IPS DF 6.9 (cell line): Measurements from ENCODE around the gene MCIDAS.

ENCODE experiments used
- DNase-seq: peaks from one replicate; pipeline ENCODE4 v3.0.0-alpha.2; 2013; ENCODE audit warnings: low read depth, low spot score
- H3K27ac ChIP-seq: one replicate; pipeline ENCODE4 v1.5.1; 2013; ENCODE audit warnings: low read length, control low read depth
- H3K27me3 ChIP-seq: 2 replicates; pipeline ENCODE4 v1.6.1; 2013; ENCODE audit warnings: mild to moderate bottlenecking, low read length; ENCODE audit not compliant: control insufficient read depth, insufficient read depth
- H3K36me3 ChIP-seq: 2 replicates; pipeline ENCODE4 v1.6.1; 2013; ENCODE audit warnings: low read length; ENCODE audit not compliant: control insufficient read depth, insufficient read depth
- H3K4me1 ChIP-seq: 2 replicates; pipeline ENCODE4 v1.6.1; 2013; ENCODE audit warnings: low read length; ENCODE audit not compliant: control insufficient read depth, insufficient read depth
- H3K4me3 ChIP-seq: 2 replicates; pipeline ENCODE4 v1.5.1; 2013; ENCODE audit warnings: mild to moderate bottlenecking, low read length
- H3K9me3 ChIP-seq: 2 replicates; pipeline ENCODE4 v1.6.1; 2013; ENCODE audit warnings: low read length, inconsistent platforms; ENCODE audit not compliant: control insufficient read depth, insufficient read depth
- WGBS: extraction: QIAGEN DNeasy Blood & Tissue Kit; methylation state at CpG from one replicate; pipeline ENCODE4 v1.1.7; 2013; ENCODE audit warnings: mixed read lengths, missing lambda C conversion rate; ENCODE audit not compliant: insufficient read length, insufficient coverage; 5-methylcytosine and 5-hydroxymethylcytosine counted together

Gene MCIDAS

GRCh38 chr5:55187370-55187769 lies 39.7 kb downstream of the MCIDAS start:
- no peaks in the 10 kb centered on the region for H3K4me1 ChIP-seq
- H3K36me3 ChIP-seq: no peaks in the 10 kb centered on the region
- H3K9me3 ChIP-seq: no peaks in the 10 kb centered on the region
- no peak overlapping the region for H3K27ac ChIP-seq
- no peaks in the 10 kb centered on the region; the same call in 1 of the 2 replicates for H3K27me3 ChIP-seq
- no peak overlapping the region for H3K4me3 ChIP-seq
- no peak for DNase-seq
- WGBS: no CpG with 5 or more reads among the region's 4 CpGs

- H3K9me3 ChIP-seq: no peaks in the 10 kb centered on the region
- DNase-seq: no peak
- no peaks in the 10 kb centered on the region for H3K4me1 ChIP-seq
- H3K27ac ChIP-seq: no peak overlapping the region
- H3K36me3 ChIP-seq: no peaks in the 10 kb centered on the region
- no peak overlapping the region for H3K4me3 ChIP-seq
- no CpG with 5 or more reads among the region's 1 CpG for WGBS
- H3K27me3 ChIP-seq: peaks cover 18% of the 10 kb centered on the region
These were observed 47.1 kb downstream of the MCIDAS start for GRCh38 chr5:55180016-55180415.

- no peaks in the 10 kb centered on the region for H3K36me3 ChIP-seq
- no peaks in the 10 kb centered on the region for H3K9me3 ChIP-seq
- H3K27ac ChIP-seq: no peak overlapping the region
- peaks cover 27% of the 10 kb centered on the region for H3K27me3 ChIP-seq
- no peak for DNase-seq
- H3K4me3 ChIP-seq: no peak overlapping the region
- WGBS: no CpG with 5 or more reads among the region's 2 CpGs
- no peaks in the 10 kb centered on the region for H3K4me1 ChIP-seq
These were observed 50.0 kb downstream of the MCIDAS start for GRCh38 chr5:55177078-55177477.

GRCh38 chr5:55176176-55176818 lies 50.8 kb downstream of the MCIDAS start:
- no peaks in the 10 kb centered on the region for H3K4me1 ChIP-seq
- no peaks in the 10 kb centered on the region for H3K9me3 ChIP-seq
- no peak for DNase-seq
- H3K27me3 ChIP-seq: peaks cover 27% of the 10 kb centered on the region
- WGBS: no CpG with 5 or more reads among the region's 44 CpGs
- no peaks in the 10 kb centered on the region for H3K36me3 ChIP-seq
- H3K4me3 ChIP-seq: peak overlapping the region; percentile 35; the same call in 1 of the 2 replicates
- H3K27ac ChIP-seq: no peak overlapping the region

- no peak overlapping the region for H3K27ac ChIP-seq
- H3K9me3 ChIP-seq: no peaks in the 10 kb centered on the region
- no peaks in the 10 kb centered on the region for H3K4me1 ChIP-seq
- no peaks in the 10 kb centered on the region for H3K36me3 ChIP-seq
- WGBS: no CpG with 5 or more reads among the region's 7 CpGs
- H3K27me3 ChIP-seq: peaks cover 27% of the 10 kb centered on the region
- H3K4me3 ChIP-seq: peak overlapping the region; percentile 35; the same call in 1 of the 2 replicates
- no peak for DNase-seq
These were observed 51.3 kb downstream of the MCIDAS start for GRCh38 chr5:55175781-55176175.

- DNase-seq: no peak
- H3K27me3 ChIP-seq: peaks cover 27% of the 10 kb centered on the region
- WGBS: no CpG with 5 or more reads among the region's 8 CpGs
- H3K36me3 ChIP-seq: no peaks in the 10 kb centered on the region
- no peaks in the 10 kb centered on the region for H3K9me3 ChIP-seq
- no peak overlapping the region for H3K27ac ChIP-seq
- no peaks in the 10 kb centered on the region for H3K4me1 ChIP-seq
- H3K4me3 ChIP-seq: peak overlapping the region; percentile 25; the same call in 1 of the 2 replicates
These were observed 53.4 kb downstream of the MCIDAS start for GRCh38 chr5:55173687-55174230.

GRCh38 chr5:55172937-55173686 lies 54.0 kb downstream of the MCIDAS start, which contains the start of gene CDC20B:
Gene CDC20B, minus strand, starts transcription at chr5:55173177. Its CDS starts 177 bp downstream, at chr5:55173000.
- H3K4me1 ChIP-seq: no peaks in the 10 kb centered on the region
- DNase-seq: no peak
- no peak within 1 kb of the TSS for H3K27ac ChIP-seq
- H3K9me3 ChIP-seq: no peaks in the 10 kb centered on the region
- WGBS: no CpG with 5 or more reads among the region's 69 CpGs
- no peaks in the 10 kb centered on the region for H3K36me3 ChIP-seq
- peaks cover 26% of the 10 kb centered on the region for H3K27me3 ChIP-seq
- peak within 1 kb of the TSS; percentile 25; the same call in 1 of the 2 replicates for H3K4me3 ChIP-seq

GRCh38 chr5:55172051-55172899 lies 54.8 kb downstream of the MCIDAS start:
- Histone ChIP-seq H3K4me3 (no peak overlapping the region; the same call in 1 of the 2 replicates), H3K4me1 (no peaks in the 10 kb centered on the region), H3K27ac (no peak overlapping the region), H3K36me3 (no peaks in the 10 kb centered on the region), H3K9me3 (no peaks in the 10 kb centered on the region), H3K27me3 (peaks cover 23% of the 10 kb centered on the region)
- no peak for DNase-seq
- WGBS: no CpG with 5 or more reads among the region's 15 CpGs

- Histone ChIP-seq H3K27me3 (peaks cover 19% of the 10 kb centered on the region), H3K36me3 (no peaks in the 10 kb centered on the region), H3K4me3 (no peak overlapping the region), H3K27ac (no peak overlapping the region), H3K4me1 (no peaks in the 10 kb centered on the region), H3K9me3 (no peaks in the 10 kb centered on the region)
- DNase-seq: no peak
- WGBS: no CpG with 5 or more reads among the region's 2 CpGs
These were observed 55.6 kb downstream of the MCIDAS start for GRCh38 chr5:55171471-55171870.
